ENCODE results near the gene OTOG.

OTOG gene

DNA sequence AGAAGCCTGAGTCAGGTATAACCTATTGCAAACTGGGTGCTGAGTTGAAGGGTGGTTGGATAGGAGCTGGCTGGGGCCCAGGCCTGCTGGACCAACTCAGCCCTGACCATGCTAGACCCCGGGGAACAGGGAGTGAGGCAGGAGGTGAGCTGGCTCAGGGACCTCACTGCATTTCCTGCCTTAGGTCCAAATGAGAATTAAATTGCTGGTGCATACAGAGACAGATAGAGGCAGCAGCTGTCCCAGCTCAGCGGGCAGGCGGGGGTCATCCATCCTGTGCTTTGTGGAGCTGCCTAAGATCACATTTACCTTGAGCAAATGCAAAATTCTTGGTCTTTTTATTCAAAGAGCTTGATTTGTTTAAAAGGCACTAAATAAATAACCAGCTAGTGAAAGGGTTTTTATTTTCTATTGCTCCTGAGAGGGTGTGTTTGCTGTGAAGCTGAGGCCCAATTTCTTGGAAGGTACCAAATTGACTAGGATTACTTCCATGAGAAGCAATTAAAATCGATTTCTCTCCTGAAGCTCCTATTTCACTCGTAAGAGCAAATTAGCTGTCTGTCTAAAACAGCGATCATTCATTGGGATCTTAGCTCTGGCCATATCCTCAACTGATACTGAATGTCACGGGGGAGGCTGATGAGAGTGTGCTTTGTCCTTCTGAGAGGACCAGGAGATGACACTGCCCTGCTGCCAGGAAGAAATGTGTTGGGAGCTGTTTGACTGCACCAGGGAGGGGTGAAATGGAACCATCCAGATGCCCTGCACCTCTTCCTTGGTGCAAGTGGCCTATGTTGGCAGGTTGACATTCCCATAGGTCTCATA is 27.8 kb upstream of the OTOG start:
- no peak for DNase-seq (ENCODE audit: low read depth in 2 of 2)

DNA sequence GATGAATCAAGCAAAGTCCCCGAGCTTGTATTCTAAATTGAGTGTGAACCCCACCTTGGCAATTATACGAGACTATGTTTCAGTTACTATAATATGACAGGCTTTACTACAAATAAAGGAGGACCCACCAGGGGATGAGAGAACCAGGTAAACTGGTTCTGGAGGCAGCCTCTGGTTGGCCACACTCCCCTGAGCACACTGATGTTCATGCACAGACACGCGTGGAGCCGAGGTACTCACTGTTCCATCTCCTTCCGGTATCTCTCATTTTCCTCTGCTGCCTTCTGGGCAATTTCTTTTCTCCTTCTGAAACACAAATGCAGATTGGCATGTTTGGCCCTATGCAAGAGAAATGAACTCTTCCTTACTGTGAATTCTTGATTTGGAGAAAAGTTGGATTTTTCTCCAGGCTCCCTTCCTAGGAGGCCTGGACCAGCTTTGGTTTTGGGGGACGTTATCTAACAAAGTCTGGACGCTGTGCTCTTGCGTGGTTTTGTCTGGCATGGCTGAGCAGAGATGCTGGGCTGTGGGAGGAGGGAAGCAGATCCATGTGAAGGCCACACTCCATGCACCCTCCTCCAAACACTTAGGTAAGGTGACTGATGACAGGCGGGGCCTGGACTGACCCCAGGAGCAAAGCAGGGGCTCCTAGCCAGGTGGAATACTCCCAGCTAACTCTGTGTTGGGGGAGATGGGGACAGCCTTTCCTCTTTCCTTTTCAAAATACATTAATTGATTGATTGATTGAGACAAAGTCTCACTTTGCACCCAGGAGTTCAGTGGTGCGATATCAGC is 25.8 kb upstream of the OTOG start:
- no peak for DNase-seq (ENCODE audit: low read depth in 2 of 2)

DNA sequence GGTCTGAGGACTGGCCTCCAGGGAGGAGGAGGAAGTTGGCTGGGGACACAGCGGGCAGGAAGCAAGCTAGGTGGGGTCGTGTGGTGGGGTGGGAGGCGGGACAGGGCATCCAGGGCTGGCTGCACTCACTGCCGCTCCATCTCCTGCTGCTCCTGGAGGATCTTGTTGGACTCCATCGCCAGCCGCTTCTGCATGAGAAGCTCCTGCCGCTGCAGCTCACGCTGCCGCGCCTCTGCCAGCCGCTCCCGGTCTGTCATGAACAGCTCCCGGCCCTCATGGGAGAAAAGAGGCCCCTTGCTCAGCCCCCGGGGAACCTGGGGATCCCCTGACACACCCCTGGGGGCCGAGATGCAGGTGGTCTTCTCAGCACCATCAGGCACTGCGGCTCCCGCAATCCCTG is 24.4 kb upstream of the OTOG start:
- no peak for DNase-seq (ENCODE audit: low read depth in 2 of 2)

DNA sequence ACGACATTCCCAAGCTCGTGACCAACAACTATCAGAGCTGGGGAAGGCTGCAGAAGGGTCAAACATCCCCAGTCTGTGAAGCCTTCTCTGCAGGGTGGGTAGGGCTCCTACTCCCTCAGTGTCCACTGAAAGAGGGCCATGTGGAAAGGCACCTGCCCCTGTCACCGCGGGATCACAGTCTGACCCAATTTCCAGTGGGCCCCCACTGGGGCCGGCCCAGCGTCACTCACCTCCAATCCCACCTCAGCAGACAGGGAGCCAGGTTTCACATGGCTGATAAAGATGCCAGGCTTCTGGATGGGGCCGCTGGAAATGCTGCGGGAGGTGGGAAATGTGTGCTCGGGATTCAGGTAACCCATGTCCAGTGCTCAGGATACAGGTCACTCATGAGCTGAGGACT is 22.8 kb upstream of the OTOG start:
- no peak for DNase-seq (ENCODE audit: low read depth in 2 of 2)

DNA sequence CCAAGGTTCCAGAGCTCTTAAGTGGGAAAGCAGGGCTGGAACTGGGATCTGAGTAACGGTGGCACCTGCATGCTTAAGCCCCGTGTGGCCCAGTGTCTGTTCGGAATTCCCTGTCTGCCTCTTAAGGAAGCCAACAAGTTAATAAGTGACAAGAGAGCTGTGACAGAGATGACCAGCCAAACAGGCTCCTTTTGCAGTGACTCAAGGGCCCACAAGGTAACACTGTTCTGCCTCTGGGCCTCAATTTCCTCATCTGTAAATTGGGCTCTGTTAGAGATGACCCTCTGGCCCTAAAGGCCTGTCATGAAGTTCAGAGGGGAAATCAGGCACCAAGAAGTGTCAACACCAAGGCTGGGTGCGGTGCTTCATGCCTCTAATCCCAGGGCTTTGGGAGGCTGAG is 21.5 kb upstream of the OTOG start:
- no peak for DNase-seq (ENCODE audit: low read depth in 2 of 2)

DNA sequence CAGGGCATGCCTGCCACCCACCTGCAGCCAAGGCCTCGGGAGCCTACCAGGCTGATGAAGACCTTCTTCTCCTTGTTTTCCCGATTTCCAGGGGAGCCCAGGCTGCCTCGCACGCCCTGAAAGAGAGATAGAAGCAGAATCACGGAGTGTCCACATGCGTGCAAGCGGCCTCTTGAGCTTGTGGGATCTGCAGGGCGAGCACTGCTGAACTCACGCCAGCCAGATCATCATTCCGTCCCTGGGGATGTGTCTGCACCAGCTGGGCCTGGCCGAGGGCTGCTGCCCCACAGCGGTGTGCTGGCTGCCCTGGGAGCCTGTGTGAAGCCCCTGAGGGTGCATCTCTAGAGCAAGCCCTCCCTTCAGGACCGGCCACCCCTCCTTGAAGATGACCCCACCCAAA is 20.7 kb upstream of the OTOG start:
- no peak for DNase-seq (ENCODE audit: low read depth in 2 of 2)

DNA sequence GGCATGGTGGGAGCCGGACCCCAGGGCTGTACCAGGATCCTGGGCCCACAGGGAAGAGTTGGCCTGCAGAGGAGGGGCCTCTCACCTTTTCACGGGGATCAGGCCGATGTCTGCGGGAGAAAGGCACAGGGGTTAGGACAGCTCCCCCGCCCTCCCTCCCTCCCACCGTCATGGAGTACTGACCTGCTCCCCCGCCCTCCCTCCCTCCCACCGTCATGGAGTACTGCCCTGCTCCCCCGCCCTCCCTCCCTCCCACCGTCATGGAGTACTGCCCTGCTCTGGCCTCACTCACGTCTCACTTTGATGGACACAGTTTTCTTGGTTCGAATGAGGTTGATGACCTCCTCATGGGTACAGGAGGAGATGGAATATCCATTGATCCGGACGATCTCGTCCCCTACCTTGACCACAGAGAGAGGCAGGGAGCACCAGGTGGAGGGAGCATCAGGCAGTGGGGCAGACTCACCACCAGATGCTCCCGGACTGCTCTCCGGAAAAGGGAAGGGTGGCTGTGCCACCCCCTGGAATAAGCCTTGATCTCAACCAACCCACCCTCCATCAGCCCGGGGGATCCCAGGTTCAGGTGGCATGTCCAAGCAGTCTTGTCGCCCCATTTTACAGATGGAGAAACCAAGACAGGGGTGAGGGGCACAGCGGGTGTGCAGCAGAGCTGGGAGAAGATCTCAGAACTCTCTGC is 20.0 kb upstream of the OTOG start:
- DNase-seq (ENCODE audit: low read depth in 2 of 2): no peak

DNA sequence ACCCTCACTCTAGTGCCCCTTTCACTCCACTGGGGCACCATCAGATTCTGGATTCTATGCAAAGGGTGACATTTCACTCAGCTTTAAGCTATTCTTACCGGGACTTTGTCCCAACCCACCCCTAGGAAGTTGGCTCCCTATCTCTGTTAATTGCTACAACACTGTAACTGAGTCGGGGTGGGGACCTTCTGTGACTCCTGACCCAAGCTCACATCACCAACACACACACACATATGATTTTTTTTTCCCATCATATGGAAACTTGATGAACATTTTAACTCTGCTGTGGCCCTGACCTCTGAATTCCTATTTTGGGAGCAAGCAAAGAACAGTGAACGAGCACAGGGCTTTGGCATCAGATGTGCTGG is 19.4 kb upstream of the OTOG start:
- no peak for DNase-seq (ENCODE audit: low read depth in 2 of 2)

DNA sequence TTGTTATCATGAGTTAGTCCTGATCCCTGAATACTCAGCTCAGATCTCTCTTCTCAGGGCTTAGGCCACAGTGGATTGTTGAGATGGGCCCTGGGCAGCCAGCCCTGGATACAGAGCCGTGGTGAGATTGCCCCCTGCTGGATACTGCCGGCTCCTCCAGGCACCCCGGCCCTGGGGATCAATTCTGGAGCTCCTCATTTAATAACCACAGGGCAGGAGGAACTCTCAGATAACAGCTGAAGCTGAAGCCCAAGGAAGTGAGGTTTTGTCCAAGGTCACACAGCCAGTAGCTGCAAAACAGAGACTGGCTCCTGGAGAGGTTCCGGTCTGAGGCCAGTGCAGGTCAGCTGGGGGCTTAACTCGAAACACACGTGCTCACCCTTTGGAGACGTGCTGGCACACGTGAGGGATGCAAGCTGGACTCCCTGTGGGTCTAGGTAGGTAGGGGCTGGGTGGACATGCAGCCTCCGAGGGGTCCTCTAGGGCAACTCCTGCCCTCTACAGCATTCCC is 18.8 kb upstream of the OTOG start:
- DNase-seq (ENCODE audit: low read depth in 2 of 2): no peak

DNA sequence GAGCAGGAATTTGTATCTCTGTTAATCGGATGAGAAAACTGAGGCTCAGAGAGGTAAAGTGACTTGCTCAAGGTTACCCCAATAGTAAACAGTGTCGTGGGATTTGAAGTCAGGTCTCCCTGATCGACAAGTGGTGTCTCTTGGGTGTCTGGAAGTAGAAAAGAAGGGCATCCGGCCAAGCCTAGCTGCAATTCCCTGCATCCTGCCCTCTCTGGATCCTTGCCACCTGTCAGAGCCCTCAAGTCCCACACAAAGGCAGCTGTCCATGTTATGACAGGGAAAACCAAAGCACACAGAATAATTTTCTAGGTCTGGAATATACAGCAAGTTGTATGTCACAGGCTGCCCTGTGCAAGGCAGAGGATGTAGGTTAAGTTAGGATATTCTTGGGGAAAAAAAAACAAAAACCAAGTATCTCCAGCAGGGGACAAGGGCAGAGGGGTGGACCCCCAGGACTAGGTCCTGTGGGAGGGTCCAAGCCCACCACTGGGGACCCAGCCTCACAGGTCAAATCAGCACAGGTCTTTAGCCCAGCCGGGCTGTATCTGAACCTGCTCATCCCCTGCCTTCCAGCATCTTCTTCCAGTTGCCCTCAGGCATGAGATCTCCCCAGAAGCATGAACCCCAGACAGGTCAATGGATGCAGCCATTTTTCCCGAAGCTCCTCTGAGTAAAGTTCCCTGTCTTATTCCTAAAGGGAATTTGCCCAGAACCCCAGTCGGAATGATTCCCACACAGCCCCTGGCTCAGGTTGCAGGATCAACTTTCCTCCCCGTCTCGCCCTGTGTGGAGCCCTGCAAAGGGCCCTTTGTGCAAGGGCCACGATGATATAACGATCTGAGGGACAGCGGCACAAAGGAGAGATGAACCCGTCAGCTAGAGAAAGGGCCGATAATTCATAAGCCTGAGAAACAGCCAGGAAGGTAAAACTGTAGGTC is 17.9 kb upstream of the OTOG start:
- no peak for DNase-seq (ENCODE audit: low read depth in 2 of 2)

DNA sequence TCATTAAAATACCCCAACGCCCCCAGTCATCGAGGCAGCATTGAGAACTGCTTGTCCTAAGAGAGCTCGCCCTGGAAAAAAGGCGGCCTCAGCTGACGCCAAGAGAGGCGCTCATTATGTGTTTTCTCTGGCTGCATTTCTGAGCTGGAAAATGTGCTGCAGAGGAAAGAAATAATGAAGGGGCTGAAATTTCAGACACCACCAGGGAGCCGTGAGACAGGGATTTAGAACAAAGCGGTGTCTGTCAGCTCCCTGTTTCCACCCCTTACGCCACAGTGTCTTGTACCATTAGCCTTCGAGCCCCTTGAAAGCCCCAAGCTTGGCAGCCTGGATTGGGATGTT is 17.2 kb upstream of the OTOG start:
- DNase-seq (ENCODE audit: low read depth in 2 of 2): no peak

DNA sequence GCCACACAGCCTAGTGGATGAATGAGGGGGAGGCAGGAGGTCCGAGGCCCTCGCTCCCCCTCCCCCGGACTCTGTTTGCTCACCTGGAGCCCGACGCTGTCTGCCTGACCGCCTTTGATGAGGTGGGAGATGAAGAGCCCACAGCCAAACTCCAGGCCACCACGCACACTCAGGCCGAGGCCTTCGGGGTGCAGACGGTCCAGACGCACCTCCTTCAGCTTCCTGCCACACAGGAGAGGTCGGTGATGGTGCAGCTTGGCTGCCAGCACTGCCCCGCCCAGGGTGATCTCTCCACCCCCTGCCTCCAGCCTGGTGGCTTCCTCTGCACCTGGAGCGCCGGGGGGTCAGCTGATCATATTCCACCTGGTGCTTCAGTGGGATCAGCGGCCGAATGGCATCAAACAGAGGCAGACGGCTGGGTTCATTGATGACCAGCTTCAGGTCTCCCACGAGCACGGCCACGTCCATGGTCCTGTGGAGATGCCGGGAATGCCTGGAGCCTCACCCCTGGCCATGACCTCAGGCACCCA is 15.9 kb upstream of the OTOG start:
- no peak for DNase-seq (ENCODE audit: low read depth in 2 of 2)

DNA sequence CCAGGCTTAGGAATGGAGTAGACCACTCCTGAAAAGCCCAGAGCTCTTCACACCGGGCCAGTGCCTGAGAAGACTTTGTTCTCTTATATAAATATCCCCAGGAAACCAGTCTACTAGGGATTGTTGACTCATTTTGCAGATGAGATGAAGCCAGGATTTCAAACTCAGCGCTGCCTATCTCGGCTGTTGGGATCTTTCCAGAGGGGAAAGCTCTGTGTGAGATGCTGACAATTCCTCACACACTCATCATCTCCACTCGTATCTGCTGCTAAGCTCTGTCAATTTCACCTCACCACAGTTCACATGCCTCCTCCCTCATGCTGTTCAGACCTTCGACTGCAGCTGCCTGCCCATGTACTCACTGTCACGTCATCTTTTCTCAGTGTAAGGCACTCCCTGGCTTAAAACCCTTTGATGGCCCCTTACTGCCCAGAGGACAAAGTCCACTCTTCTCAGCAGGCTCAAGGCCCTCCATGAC is 15.4 kb upstream of the OTOG start:
- DNase-seq (ENCODE audit: low read depth in 2 of 2): no peak

DNA sequence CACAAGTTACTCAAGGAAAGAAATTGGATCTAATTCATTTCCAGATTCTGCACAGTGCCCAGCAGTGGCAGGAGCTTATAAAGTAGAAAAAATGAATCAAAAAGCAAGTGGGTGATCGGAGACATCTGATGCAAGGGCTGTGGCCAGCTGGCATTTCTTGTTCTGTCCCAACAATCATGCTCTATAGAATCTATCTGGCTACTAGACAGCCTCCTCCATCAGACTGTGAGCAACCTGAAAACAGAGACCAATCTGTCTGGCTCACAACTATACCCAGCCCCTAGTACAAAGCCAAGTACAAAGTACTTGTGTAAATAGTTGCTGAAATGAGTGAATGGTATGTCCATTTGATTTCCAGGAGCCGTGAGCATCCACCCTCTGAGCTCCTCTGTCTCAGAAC is 14.3 kb upstream of the OTOG start:
- DNase-seq (ENCODE audit: low read depth in 2 of 2): no peak

DNA sequence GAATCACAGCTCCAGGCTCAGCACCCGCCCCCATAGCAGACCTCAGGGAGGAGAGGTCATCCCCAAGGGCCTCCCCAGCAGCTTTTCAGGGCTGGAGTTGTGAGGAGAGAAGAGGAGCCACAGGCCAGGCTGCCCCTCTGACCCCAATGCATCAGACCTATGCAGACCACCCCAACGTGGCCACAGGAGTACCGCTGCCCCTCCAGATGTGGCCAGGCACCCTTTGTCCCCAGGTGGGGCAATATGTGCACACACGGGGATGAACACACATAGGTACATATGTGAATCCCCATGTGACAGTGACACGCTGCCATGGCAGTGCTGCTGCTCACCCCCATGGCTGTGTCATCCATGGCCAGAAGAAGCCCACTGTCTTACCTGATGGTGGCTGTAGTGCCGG is 13.7 kb upstream of the OTOG start:
- no peak for DNase-seq (ENCODE audit: low read depth in 2 of 2)

DNA sequence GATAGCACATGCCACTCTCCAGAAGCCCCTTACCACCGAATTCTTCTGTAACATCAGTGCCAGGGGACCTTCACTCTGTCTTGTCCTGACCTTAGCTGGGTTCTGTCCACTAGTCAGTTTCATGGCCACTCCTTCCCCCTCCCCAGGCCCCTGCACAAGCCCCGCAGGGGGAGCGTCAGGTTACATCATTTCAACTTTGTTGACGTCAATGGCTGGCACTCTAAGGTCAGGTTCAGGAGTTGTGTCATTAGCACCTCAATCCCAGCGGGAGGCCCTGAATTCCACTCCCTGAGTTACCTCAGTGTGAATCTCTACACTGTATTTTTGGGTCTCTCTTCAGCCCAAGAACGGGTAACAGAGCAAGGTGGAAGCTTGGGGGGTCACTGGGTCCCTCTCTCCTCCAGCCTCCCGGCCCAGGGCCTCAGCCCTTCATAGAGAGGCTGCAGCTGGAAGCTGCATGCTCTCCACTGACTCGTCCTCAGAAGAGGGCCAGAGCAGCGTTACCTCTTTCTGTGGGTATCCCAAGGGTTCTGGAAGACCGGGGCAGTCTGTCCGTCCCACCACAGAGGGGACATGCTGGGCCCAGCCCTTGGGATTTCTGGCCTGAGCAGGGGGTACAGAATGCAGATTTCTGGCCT is 13.2 kb upstream of the OTOG start:
- DNase-seq (ENCODE audit: low read depth in 2 of 2): no peak

DNA sequence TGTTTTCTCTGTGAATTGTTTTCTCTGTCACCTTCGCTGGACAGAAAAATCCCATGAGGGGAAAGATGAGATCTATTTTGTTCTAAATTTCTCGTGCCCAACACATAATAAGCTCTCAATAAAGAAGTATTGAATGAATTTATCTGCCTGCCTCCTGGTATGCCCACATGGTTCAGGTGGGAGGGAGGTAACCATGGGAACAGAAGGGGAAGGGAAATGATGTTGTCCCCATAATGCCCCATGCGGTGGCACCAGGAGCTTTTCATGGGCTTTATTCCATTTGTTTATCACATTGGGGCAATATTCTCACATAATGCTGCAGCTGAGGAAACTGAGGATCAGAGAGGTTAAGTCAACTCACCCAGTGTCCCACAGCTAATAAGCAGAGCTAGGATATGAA is 11.6 kb upstream of the OTOG start:
- DNase-seq (ENCODE audit: low read depth in 2 of 2): no peak

DNA sequence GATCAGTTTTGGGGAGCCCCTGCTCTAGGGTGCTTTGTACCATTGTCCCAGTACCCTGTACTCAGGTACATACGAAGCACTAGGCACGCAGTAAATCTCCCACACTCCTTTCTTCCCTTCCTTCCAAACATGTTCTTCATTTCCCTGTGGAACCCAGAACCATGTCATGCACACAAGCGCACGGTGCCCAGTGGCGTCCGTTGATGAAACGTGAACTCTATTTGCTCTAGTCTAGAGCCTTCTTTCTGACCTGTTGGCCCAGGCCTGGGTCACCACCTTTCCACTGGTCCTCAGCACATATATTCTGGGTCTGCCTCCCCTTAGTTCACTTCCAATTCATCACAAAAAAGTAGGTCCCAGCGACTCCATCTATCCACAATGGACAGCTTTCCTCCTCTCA is 9.8 kb upstream of the OTOG start:
- no peak for DNase-seq (ENCODE audit: low read depth in 2 of 2)

DNA sequence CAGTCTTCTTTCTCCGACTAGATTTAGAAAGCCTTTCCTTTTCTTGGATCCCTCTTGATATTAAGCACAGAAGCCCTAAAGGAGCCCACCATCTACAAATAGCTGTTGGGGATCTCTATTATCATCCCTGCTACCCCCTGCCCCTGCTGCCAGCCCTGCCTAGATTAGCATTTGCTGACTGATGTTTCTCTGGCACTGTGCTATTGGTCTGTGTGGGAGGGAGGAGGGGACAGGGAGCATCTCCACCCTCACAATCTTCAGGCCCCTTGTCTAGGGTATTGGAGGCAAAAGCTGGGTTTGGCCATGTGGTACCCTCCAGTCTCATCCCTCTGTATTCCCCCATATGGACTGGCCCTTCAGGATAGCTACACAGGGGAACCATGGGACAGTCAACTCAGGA is 9.0 kb upstream of the OTOG start:
- no peak for DNase-seq (ENCODE audit: low read depth in 2 of 2)

DNA sequence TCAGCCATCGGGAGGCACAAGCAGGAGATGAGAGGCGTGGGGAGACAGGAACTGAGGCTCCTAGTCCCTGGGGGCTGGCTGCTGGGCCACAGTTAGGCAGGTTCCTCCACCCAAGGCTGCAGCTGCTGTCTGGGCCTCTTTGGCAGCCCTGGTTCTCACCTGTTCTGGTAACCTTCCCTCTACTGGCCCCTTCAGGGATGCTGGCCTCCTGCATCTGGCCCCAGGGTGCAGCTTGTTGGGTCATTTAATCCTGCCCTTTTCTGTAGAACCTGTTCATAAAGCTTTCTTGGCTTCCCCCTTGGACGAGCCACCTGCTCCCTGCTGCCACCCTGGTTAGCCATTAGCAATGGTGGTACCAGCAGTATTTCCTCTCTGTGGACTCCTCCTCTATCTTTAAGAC is 8.3 kb upstream of the OTOG start:
- DNase-seq (ENCODE audit: low read depth in 2 of 2): no peak

DNA sequence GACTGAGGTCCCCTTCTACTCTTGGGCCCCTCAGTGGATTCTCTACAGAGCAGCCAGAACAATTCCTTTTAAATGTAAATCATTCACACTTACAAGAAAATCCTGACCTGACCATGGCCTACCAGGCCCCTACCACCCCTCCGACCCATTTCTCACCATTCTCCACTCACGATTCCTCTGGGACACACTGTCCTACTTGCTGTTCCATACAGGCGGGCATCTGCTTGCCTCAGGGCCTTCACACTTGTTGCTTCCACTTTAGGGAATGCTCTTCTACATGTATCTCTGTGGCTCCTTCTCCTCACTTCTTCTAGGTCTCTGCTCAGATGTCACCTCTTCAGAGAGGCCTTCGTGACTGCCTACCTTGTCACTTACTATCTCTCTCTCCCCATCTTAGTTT is 6.3 kb upstream of the OTOG start:
- DNase-seq (ENCODE audit: low read depth in 2 of 2): no peak

Data from activated CD8-positive, alpha-beta memory T cell treated with anti-CD3 and anti-CD28 coated beads for 4 hours (primary cell).